Sigmoid colon (tissue), 7 donors: Measurements from ENCODE around the gene FGF12. TPM values are rescaled to one million over a fixed set of nuclear protein-coding genes. Genes with fewer than 3 reads are reported as not detected.

Experiments used
- DNase-seq: peaks from one replicate; pipeline ENCODE4 v3.0.0-alpha.2; 2019
- H3K27ac ChIP-seq, 4 donors: fragments of 200-600 bp; sonication (generic); one replicate each; pipeline ENCODE4 v1.5.1; 2016 to 2019; ENCODE audit warnings: mild to moderate bottlenecking in 1 of 4
- H3K27me3 ChIP-seq, 3 donors: fragments of 200-600 bp; sonication (generic); one replicate each; pipeline ENCODE4 v1.5.1; 2019; ENCODE audit warnings: mild to moderate bottlenecking in 1 of 3
- H3K36me3 ChIP-seq, 4 donors: fragments of 200-600 bp; sonication (generic); one replicate each; pipeline ENCODE4 v1.5.1; 2016 to 2019
- H3K4me1 ChIP-seq, 4 donors: fragments of 200-600 bp; sonication (generic); one replicate each; pipeline ENCODE4 v1.5.1; 2017 to 2019
- H3K4me3 ChIP-seq, 4 donors: fragments of 200-600 bp; sonication (generic); one replicate each; pipeline ENCODE4 v1.5.1; 2017 to 2019; ENCODE audit warnings: mild to moderate bottlenecking in 2 of 4, moderate library complexity in 1 of 4
- H3K9me3 ChIP-seq, 4 donors: fragments of 200-600 bp in 3 of 4; sonication (generic) in 3 of 4; one replicate each; pipeline versions ENCODE4 v1.5.1 to v1.6.1; 2013 to 2019
- CTCF ChIP-seq, 4 experiments: fragments of 450-650 bp in 3 of 4; fragments of 200-600 bp in 1 of 4; IDR thresholded peaks; one replicate each; pipeline ENCODE4 v1.5.1; 2016 to 2019; ENCODE audit warnings: antibody characterized with exemption in 4 of 4, mild to moderate bottlenecking in 3 of 4, moderate library complexity in 2 of 4
- EP300 ChIP-seq, 4 donors: sonication (generic); formaldehyde crosslinking; IDR thresholded peaks; one replicate each; pipeline ENCODE4 v1.6.1; 2017; ENCODE audit warnings: antibody characterized with exemption in 4 of 4
- POLR2A ChIP-seq, 2 donors: fragments of 450-650 bp; IDR thresholded peaks; one replicate each; pipeline ENCODE4 v1.6.1; 2016; ENCODE audit warnings: antibody characterized with exemption in 2 of 2, mild to moderate bottlenecking in 2 of 2, moderate library complexity in 2 of 2
- POLR2AphosphoS5 ChIP-seq, 4 donors: sonication (generic); formaldehyde crosslinking; IDR thresholded peaks; one replicate each; pipeline ENCODE4 v1.6.1; 2017; ENCODE audit warnings: antibody characterized with exemption in 4 of 4
- WGBS, 2 donors: extraction: QIAGEN DNeasy Blood & Tissue Kit; methylation state at CpG; one replicate each; pipeline ENCODE4 v1.1.7; 2013; 5-methylcytosine and 5-hydroxymethylcytosine counted together
- intact Hi-C: fragments of 100-400 bp; cut with DNase I; formaldehyde crosslinking; loops from one replicate; pipeline ENCODE4 v1.15.1; 2023
- polyA plus RNA-seq, 3 donors: library from polyadenylated mRNA; stranded (reverse); fragments of 200-250 nt; gene quantifications; one replicate each; pipeline ENCODE4 v1.2.3, GENCODE V29; 2013
- total RNA-seq, 4 donors: library from RNA; depleted of rRNA; stranded (reverse); fragments of >200 nt; gene quantifications; one replicate each; pipeline ENCODE4 v1.1.0, GENCODE V29; 2016
- donor health status: healthy with polysubstance abuse.
- donor health status: Bipolar disorder and iron deficiency.
- donor health status: healthy.

FGF12 gene
- total and polyA plus RNA-seq, 7 donors, result 0.32 to 7.8 (median 1.8) TPM

- DNase-seq, result no peak
- TF ChIP-seq CTCF (IDR thresholded peaks at IDR 0.05) (no peak), POLR2AphosphoS5 (IDR thresholded peaks at IDR 0.05) (no peak), EP300 (IDR thresholded peaks at IDR 0.05) (no peak), POLR2A (IDR thresholded peaks at IDR 0.05) (no peak)
- intact Hi-C loops, result no loop called here
- H3K4me1 ChIP-seq, result no peaks in the 10 kb centered on the region
- H3K27ac ChIP-seq, result no peak overlapping the region
- H3K4me3 ChIP-seq, result no peak overlapping the region
- H3K9me3 ChIP-seq, result no peaks in the 10 kb centered on the region
- H3K27me3 ChIP-seq, result no peaks in the 10 kb centered on the region
- 63 to 80% methylated on average over 7 of the region's 7 CpGs for WGBS, 2 donors
- H3K36me3 ChIP-seq, result no peaks in the 10 kb centered on the region
These were observed 230.3 kb downstream of the FGF12 start for GRCh38 chr3:192496905-192497587.

- no peaks in the 10 kb centered on the region for H3K36me3 ChIP-seq
- no peaks in the 10 kb centered on the region for H3K9me3 ChIP-seq
- no peak for TF ChIP-seq EP300 (IDR thresholded peaks at IDR 0.05)
- no peak for TF ChIP-seq CTCF (IDR thresholded peaks at IDR 0.05)
- no peak for TF ChIP-seq POLR2AphosphoS5 (IDR thresholded peaks at IDR 0.05)
- no peak for TF ChIP-seq POLR2A (IDR thresholded peaks at IDR 0.05)
- WGBS, 2 donors, result 11 to 43% methylated on average over 1 of the region's 1 CpG
- no peaks in the 10 kb centered on the region for H3K4me1 ChIP-seq
- no peak overlapping the region for H3K27ac ChIP-seq
- intact Hi-C loops, result no loop called here
- DNase-seq, result no peak
- H3K27me3 ChIP-seq, result no peaks in the 10 kb centered on the region
- no peak overlapping the region for H3K4me3 ChIP-seq
These were observed 233.2 kb downstream of the FGF12 start for GRCh38 chr3:192494174-192494573.

GRCh38 chr3:192490720-192491119, 236.6 kb downstream of the FGF12 start:
- Histone ChIP-seq H3K27me3 (no peaks in the 10 kb centered on the region), H3K27ac (no peak overlapping the region), H3K9me3 (no peaks in the 10 kb centered on the region), H3K36me3 (no peaks in the 10 kb centered on the region), H3K4me3 (no peak overlapping the region), H3K4me1 (no peaks in the 10 kb centered on the region)
- DNase-seq, result no peak
- TF ChIP-seq POLR2AphosphoS5 (IDR thresholded peaks at IDR 0.05) (no peak), EP300 (IDR thresholded peaks at IDR 0.05) (no peak), POLR2A (IDR thresholded peaks at IDR 0.05) (no peak), CTCF (IDR thresholded peaks at IDR 0.05) (no peak)
- intact Hi-C loops, result no loop called here
- 88 to 89% methylated on average over 4 of the region's 4 CpGs for WGBS, 2 donors

- no peaks in the 10 kb centered on the region for H3K4me1 ChIP-seq
- WGBS, 2 donors, result 80 to 84% methylated on average over 2 of the region's 2 CpGs
- intact Hi-C loops, result no loop called here
These were observed 237.8 kb downstream of the FGF12 start for GRCh38 chr3:192489579-192489978.

More at GRCh38 chr3:192489579-192489978, 237.8 kb downstream of the FGF12 start:
- Histone ChIP-seq H3K9me3 (no peaks in the 10 kb centered on the region), H3K27me3 (no peaks in the 10 kb centered on the region), H3K27ac (no peak overlapping the region), H3K36me3 (no peaks in the 10 kb centered on the region), H3K4me3 (no peak overlapping the region)
- no peak for DNase-seq
- TF ChIP-seq CTCF (IDR thresholded peaks at IDR 0.05), result no peak
